H9 (cell line): ENCODE measurements around the gene CCDC186. TPM values are rescaled to one million over a fixed set of nuclear protein-coding genes. Genes with fewer than 3 reads are reported as not detected.

Source experiments
- DNase-seq: peaks from one replicate; pipeline ENCODE4 v3.0.0-alpha.2; 2017
- H2AFZ ChIP-seq: one replicate; pipeline ENCODE4 v1.6.1; 2013; ENCODE audit warnings: mild to moderate bottlenecking, low read length, control low read depth, moderate library complexity
- H2AK5ac ChIP-seq: 2 replicates; pipeline ENCODE4 v1.6.1; 2013; ENCODE audit warnings: low read length, control low read depth, mixed read lengths; ENCODE audit not compliant: insufficient read length
- H2BK120ac ChIP-seq: one replicate; pipeline ENCODE4 v1.6.1; 2013; ENCODE audit warnings: low read depth, mild to moderate bottlenecking, low read length, control low read depth, inconsistent platforms; ENCODE audit not compliant: poor library complexity, severe bottlenecking
- H2BK12ac ChIP-seq: 2 replicates; pipeline ENCODE4 v1.6.1; 2013; ENCODE audit warnings: low read length, control low read depth, mixed read lengths, low read depth; ENCODE audit not compliant: insufficient read length
- H2BK15ac ChIP-seq: 2 replicates; pipeline ENCODE4 v1.6.1; 2013; ENCODE audit warnings: low read depth, low read length, control low read depth
- H2BK20ac ChIP-seq: one replicate; pipeline ENCODE4 v1.6.1; 2013; ENCODE audit warnings: low read depth, mild to moderate bottlenecking, low read length, control low read depth, inconsistent platforms; ENCODE audit not compliant: poor library complexity, severe bottlenecking
- H2BK5ac ChIP-seq: 2 replicates; pipeline ENCODE4 v1.6.1; 2013; ENCODE audit warnings: low read length, control low read depth, mixed read lengths; ENCODE audit not compliant: insufficient read length
- H3K14ac ChIP-seq: 2 replicates; pipeline ENCODE4 v1.6.1; 2013; ENCODE audit warnings: low read length, control low read depth; ENCODE audit not compliant: insufficient read depth
- H3K18ac ChIP-seq: 2 replicates; pipeline ENCODE4 v1.6.1; 2013; ENCODE audit warnings: low read depth, mild to moderate bottlenecking, mixed read lengths, low read length, control low read depth; ENCODE audit not compliant: insufficient read length
- H3K23ac ChIP-seq: 2 replicates; pipeline ENCODE4 v1.6.1; 2013; ENCODE audit warnings: low read length, control low read depth, mixed read lengths, low read depth; ENCODE audit not compliant: insufficient read length
- H3K23me2 ChIP-seq: 2 replicates; pipeline ENCODE4 v1.6.1; 2013; ENCODE audit warnings: low read depth, mild to moderate bottlenecking, mixed read lengths, low read length, control low read depth; ENCODE audit not compliant: insufficient read length, poor library complexity, severe bottlenecking
- H3K27ac ChIP-seq: 2 replicates; pipeline ENCODE4 v1.5.1; 2013; ENCODE audit warnings: low read length, control low read depth, mixed read lengths, low read depth; ENCODE audit not compliant: insufficient read length
- H3K27me3 ChIP-seq: 2 replicates; pipeline ENCODE4 v1.6.1; 2013; ENCODE audit warnings: low read length, control low read depth, inconsistent platforms; ENCODE audit not compliant: insufficient read depth
- H3K4ac ChIP-seq: 2 replicates; pipeline ENCODE4 v1.6.1; 2013; ENCODE audit warnings: low read depth, mild to moderate bottlenecking, control low read depth, inconsistent platforms, low read length, moderate library complexity
- H3K4me1 ChIP-seq: 2 replicates; pipeline ENCODE4 v1.6.1; 2013; ENCODE audit warnings: low read length, control low read depth, inconsistent platforms; ENCODE audit not compliant: insufficient read depth
- H3K4me2 ChIP-seq: 2 replicates; pipeline ENCODE4 v1.6.1; 2013; ENCODE audit warnings: low read length, control low read depth, mixed read lengths; ENCODE audit not compliant: insufficient read length, insufficient read depth
- H3K56ac ChIP-seq: 2 replicates; pipeline ENCODE4 v1.6.1; 2013; ENCODE audit warnings: low read depth, mild to moderate bottlenecking, mixed read lengths, low read length, control low read depth; ENCODE audit not compliant: insufficient read length
- H3K79me1 ChIP-seq: 2 replicates; pipeline ENCODE4 v1.6.1; 2013; ENCODE audit warnings: low read depth, mild to moderate bottlenecking, moderate library complexity, low read length, control low read depth, inconsistent platforms; ENCODE audit not compliant: insufficient read depth, poor library complexity, severe bottlenecking
- H3K79me2 ChIP-seq: 2 replicates; pipeline ENCODE4 v1.6.1; 2013; ENCODE audit warnings: low read length, control low read depth, inconsistent platforms; ENCODE audit not compliant: insufficient read depth
- H3K9ac ChIP-seq: 2 replicates; pipeline ENCODE4 v1.6.1; 2013; ENCODE audit warnings: low read length, control low read depth, mixed read lengths; ENCODE audit not compliant: insufficient read length; ENCODE audit errors: extremely low read depth
- H3K9me3 ChIP-seq: one replicate; pipeline ENCODE4 v1.6.1; 2013; ENCODE audit warnings: low read depth, low read length, inconsistent platforms; ENCODE audit not compliant: control insufficient read depth
- H3T11ph ChIP-seq: one replicate; pipeline ENCODE4 v1.6.1; 2013; ENCODE audit warnings: mild to moderate bottlenecking, low read length, control low read depth, inconsistent platforms
- H4K20me1 ChIP-seq: one replicate; pipeline ENCODE4 v1.6.1; 2013; ENCODE audit not compliant: control insufficient read depth, insufficient read length, insufficient read depth
- H4K5ac ChIP-seq: 2 replicates; pipeline ENCODE4 v1.6.1; 2013; ENCODE audit warnings: low read depth, mild to moderate bottlenecking, mixed read lengths, low read length, control low read depth; ENCODE audit not compliant: insufficient read length
- H4K8ac ChIP-seq: replicated peaks from 2 replicates; pipeline ENCODE4 v1.6.1; 2013; ENCODE audit warnings: low read length, control low read depth, mixed read lengths, low read depth; ENCODE audit not compliant: insufficient read length
- H4K91ac ChIP-seq: 2 replicates; pipeline ENCODE4 v1.6.1; 2013; ENCODE audit warnings: low read depth, mild to moderate bottlenecking, moderate library complexity, mixed read lengths, low read length, control low read depth; ENCODE audit not compliant: insufficient read length
- H3K27ac Mint-ChIP-seq, 3 experiments: 2 replicates in 2 of 3; 3 replicates in 1 of 3; pipeline ENCODE4 v1.8.0; 2020 to 2021; ENCODE audit warnings: mixed read lengths in 3 of 3, mild to moderate bottlenecking in 1 of 3, moderate library complexity in 1 of 3
- H3K27me3 Mint-ChIP-seq: 2 replicates; pipeline ENCODE4 v1.8.0; 2021; ENCODE audit warnings: low read depth, mild to moderate bottlenecking, moderate library complexity, mixed read lengths
- H3K36me3 Mint-ChIP-seq, 3 experiments: 2 replicates in 2 of 3; 3 replicates in 1 of 3; pipeline ENCODE4 v1.8.0; 2020 to 2021; ENCODE audit warnings: low read depth in 3 of 3, mixed read lengths in 3 of 3; ENCODE audit not compliant: insufficient read depth in 1 of 3
- H3K4me1 Mint-ChIP-seq, 2 experiments: 2 replicates each; pipeline ENCODE4 v1.8.0; 2020; ENCODE audit warnings: mixed read lengths in 2 of 2
- H3K4me3 Mint-ChIP-seq, 2 experiments: 2 replicates in 1 of 2; 3 replicates in 1 of 2; pipeline ENCODE4 v1.8.0; 2020 to 2021; ENCODE audit warnings: mild to moderate bottlenecking in 2 of 2, mixed read lengths in 2 of 2, moderate library complexity in 1 of 2
- H3K9me3 Mint-ChIP-seq, 2 experiments: 2 replicates in 1 of 2; 3 replicates in 1 of 2; pipeline ENCODE4 v1.8.0; 2020; ENCODE audit warnings: mild to moderate bottlenecking in 2 of 2, mixed read lengths in 2 of 2, moderate library complexity in 1 of 2
- CTCF ChIP-seq: fragments of 200-600 bp; sonication (generic); conservative IDR thresholded peaks from 3 replicates; pipeline ENCODE4 v1.8.0; 2021; ENCODE audit warnings: antibody characterized with exemption, mild to moderate bottlenecking
- WGBS: extraction: QIAGEN DNeasy Blood & Tissue Kit; methylation state at CpG from one replicate; pipeline ENCODE4 v1.1.7; 2013; ENCODE audit warnings: missing lambda C conversion rate, low lambda C conversion rate, mixed read lengths; ENCODE audit not compliant: insufficient read length; ENCODE audit errors: extremely low coverage; 5-methylcytosine and 5-hydroxymethylcytosine counted together
- total RNA-seq: library from RNA; stranded (reverse); gene quantifications from 2 replicates; pipeline ENCODE4 v1.2.1, GENCODE V29; 2021

The CCDC186 gene
- total RNA-seq, 1 experiment from 2014 or later = 16.7 TPM

GRCh38 chr10:114208351-114208750 lies 34.3 kb upstream of the CCDC186 start:
- Histone ChIP-seq H3K27me3 (no peaks in the 10 kb centered on the region), H2BK15ac (no peak overlapping the region), H3T11ph (no peak overlapping the region), H2AFZ (no peak overlapping the region), H2BK12ac (no peak overlapping the region), H3K79me1 (no peaks in the 10 kb centered on the region), H3K23me2 (no peaks in the 10 kb centered on the region), H4K5ac (no peak overlapping the region), H3K9me3 (no peaks in the 10 kb centered on the region), H2BK20ac (no peak overlapping the region), H2BK120ac (no peak overlapping the region), H3K56ac (no peak overlapping the region), H4K91ac (no peak overlapping the region), H3K4me2 (no peak overlapping the region), H2AK5ac (no peak overlapping the region), H3K79me2 (no peaks in the 10 kb centered on the region), H2BK5ac (no peak overlapping the region), H3K18ac (no peak overlapping the region), H3K23ac (no peak overlapping the region), H4K8ac (no peak overlapping the region), H3K4ac (no peak overlapping the region), H3K27ac (no peak overlapping the region), H3K9ac (no peak overlapping the region), H3K4me1 (no peaks in the 10 kb centered on the region), H4K20me1 (no peaks in the 10 kb centered on the region), H3K14ac (no peak overlapping the region)
- H3K4me1 Mint-ChIP-seq = no peaks in the 10 kb centered on the region
- H3K27me3 Mint-ChIP-seq = peaks cover 2% of the 10 kb centered on the region; the same call in 1 of the 2 replicates
- TF ChIP-seq CTCF = no peak
- no peaks in the 10 kb centered on the region for H3K36me3 Mint-ChIP-seq
- DNase-seq = peak; percentile 34
- no peaks in the 10 kb centered on the region; a peak in 1 of 5 replicates for H3K9me3 Mint-ChIP-seq
- H3K27ac Mint-ChIP-seq = no peak overlapping the region
- H3K4me3 Mint-ChIP-seq = no peak overlapping the region
- WGBS = no CpG with 5 or more reads among the region's 2 CpGs
